GM20000 (cell line): Measurements from ENCODE around the gene CADPS2.

Experiments
- DNase-seq: peaks from one replicate; pipeline ENCODE4 v3.0.0; 2012; ENCODE audit warnings: low spot score
- TF ChIP-seq, protein P1 (sequence below): IDR thresholded peaks from 2 replicates; pipeline ENCODE4 v1.5.1; 2012; ENCODE audit warnings: mild to moderate bottlenecking, control low read depth; ENCODE audit errors: extremely low read depth, missing control alignments

CADPS2 gene

DNA sequence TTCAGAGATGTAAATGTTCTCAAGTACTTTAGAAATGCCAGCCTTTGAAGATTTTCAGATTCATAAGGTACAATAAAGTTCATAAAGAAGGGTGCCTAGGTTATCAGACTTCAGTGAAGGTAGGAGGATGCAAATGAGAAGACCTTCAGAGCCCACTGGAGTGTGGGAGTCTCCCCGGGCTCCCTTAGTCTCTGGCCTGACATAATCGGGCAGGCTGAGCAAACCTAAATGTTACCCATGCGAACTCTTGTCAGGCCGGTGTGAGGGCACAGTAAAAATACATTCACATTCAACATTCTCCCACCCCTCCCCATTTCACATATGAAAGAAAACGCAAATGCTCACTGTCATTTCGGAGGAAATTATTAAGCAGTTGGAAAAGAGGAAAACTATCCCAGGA, 479.1 kb downstream of the CADPS2 start:
- DNase-seq: no peak
- TF ChIP-seq, protein P1, sequence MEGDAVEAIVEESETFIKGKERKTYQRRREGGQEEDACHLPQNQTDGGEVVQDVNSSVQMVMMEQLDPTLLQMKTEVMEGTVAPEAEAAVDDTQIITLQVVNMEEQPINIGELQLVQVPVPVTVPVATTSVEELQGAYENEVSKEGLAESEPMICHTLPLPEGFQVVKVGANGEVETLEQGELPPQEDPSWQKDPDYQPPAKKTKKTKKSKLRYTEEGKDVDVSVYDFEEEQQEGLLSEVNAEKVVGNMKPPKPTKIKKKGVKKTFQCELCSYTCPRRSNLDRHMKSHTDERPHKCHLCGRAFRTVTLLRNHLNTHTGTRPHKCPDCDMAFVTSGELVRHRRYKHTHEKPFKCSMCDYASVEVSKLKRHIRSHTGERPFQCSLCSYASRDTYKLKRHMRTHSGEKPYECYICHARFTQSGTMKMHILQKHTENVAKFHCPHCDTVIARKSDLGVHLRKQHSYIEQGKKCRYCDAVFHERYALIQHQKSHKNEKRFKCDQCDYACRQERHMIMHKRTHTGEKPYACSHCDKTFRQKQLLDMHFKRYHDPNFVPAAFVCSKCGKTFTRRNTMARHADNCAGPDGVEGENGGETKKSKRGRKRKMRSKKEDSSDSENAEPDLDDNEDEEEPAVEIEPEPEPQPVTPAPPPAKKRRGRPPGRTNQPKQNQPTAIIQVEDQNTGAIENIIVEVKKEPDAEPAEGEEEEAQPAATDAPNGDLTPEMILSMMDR: no peak

DNA sequence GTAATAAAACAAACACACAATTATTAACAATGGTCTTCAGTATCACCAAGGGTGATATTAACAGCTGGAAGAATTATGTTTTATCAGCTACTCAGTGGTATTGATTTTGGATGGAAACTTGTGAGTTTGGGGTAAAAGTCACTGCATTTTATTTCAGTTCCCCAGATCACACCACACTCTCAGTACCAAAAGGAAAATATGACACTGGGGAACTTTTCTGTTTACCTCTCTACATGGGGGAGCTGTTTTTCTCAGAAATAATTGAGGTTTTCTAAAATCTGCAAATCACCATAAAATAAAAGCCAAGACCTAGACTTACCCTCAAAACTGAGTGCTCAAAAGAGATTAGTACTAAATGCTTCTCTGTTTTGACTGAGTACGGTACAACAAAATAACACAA, 483.1 kb downstream of the CADPS2 start:
- no peak for DNase-seq
- TF ChIP-seq, protein P1: no peak

DNA sequence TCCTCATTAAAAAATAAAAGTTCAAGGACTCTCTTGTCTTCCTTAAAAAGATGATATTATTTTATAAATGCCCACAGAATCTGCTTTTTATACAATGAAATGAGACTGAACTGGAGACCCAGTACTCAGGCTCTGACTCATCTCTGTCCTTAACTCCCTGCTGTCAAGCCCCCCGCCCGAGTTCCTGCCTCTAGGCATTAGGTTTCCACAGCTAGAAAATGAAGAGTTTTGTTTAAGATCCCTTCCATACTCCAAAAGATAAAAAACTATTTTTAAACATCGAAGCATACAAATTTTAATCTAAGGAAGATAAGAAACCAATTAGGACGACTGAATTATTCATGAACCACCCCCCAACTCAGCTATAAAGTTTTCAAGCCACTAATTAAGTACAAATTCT, 484.0 kb downstream of the CADPS2 start:
- DNase-seq: no peak
- TF ChIP-seq, protein P1: no peak

DNA sequence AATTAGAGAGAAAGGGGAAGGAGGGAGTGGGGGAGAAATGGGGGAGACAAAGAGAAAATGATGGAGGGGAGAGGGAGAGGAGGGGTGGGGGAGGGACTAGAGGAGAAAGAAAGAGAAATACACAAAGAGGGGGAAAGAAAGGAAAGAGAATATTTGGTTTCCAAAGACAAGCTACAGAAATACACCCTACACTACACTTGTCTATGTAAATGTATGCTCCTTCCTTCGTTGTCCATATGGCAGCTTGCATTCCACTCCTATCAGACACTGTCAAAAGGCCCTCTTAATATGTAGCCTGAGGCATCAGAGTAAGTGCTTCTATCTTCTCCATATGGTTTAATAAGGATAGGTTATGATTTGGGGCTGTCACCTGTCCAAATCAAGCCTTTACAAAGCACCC, 488.9 kb downstream of the CADPS2 start:
- DNase-seq: no peak
- TF ChIP-seq, protein P1: no peak

DNA sequence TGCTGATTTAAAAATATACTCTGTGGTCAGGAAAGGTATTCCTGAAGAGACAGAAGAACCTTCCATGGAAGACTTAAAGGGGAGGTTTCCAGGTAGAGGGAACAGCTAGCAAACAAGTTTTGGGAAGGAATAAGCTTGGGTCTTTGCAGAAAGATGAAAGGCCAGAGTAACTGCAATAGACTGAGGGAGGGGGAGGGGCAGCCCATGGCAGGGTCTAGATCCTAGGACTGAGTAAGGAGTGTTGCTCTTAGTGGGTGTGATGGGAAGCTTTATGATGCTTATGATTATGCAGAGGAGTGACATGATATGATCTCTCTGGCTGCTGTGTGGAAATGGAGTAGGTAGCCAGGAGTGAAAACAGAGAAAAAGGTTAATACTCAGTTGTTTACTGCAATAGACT, 491.7 kb downstream of the CADPS2 start:
- no peak for DNase-seq
- TF ChIP-seq, protein P1: no peak

DNA sequence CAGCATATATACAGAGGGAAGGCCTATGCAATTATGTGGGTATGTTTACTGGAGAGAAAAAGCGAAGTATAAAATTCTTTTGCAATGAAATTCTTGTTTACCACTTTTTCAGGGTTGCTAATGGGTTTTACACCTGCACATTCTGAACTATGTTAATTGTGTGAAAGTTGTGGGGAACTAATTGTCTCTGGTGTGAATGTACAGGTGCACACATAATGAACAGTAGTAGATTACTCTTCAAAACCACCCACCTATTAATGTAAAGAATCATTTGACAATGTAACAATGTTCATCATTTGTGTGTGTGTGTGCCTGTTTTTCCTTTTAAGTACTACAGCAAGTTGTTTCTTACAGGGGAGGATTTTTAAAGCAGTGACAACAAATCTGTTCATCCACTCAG, 501.7 kb downstream of the CADPS2 start:
- TF ChIP-seq, protein P1: no peak
- DNase-seq: no peak

DNA sequence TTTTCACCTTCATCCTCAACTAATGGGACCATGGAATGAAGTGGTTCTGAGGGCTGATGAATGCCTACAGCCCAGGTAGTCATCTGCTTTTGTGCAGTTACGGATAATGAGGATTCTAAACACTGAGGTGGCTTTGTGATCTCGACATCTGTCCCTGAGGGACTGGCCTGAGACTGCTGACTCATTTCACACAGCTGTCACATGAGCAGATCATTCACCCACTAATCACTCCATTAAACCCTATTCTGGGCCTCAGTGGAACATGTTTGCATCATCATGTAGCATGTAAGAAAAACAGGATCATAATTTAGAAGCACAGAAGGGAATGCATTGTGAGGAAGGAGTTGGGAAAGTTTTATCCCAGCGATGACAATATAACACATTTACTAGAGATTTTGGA, 502.3 kb downstream of the CADPS2 start:
- DNase-seq: peak; percentile 3

More for the DNA sequence above, 502.3 kb downstream of the CADPS2 start:
- TF ChIP-seq, protein P1: no peak
